HG03045 (cell line): ENCODE measurements around the gene GSTM5.
A peak's percentile ranks its signal among the peaks of the same experiment; 100 is the strongest.
"Not testable (repeated sequence)": the region's sequence is repeated elsewhere in the genome, so short reads cannot be mapped to it uniquely, and the experiment has no call there.

Experiments
- ATAC-seq: cut with Tn5 transposase; IDR thresholded peaks from one replicate; pipeline ENCODE4 v1.9.1; 2021; ENCODE audit warnings: mild to moderate bottlenecking, moderate library complexity; ENCODE audit not compliant: unreplicated experiment

GSTM5 gene

DNA sequence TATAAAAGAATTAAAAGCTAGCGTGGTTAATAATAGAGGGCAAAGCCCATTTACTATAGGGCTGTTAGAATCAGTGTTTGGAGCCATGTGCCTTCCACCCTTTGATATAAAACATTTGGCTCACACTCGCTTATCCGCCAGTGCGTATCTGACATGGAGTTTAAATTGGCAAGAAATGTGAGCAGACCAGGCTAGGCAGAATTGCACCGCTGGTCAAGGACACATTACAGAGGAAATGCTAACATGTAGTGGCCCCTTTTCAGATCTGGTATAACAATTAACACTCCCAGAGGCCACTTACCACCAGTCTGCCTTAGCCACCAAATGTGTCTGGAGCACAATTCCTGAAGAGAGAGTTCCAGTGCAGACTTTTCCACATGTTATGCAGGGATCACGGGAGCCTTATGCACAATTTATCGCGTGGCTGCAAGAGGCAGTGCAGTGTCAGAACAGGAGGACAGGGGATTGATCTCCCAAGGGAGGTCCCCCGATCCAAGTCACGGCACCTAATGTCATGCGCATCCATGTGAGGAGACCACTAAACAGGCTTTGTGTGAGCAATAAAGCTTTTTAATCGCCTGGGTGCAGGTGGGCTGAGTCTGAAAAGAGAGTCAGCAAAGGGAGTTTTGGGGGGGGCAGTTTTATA lies 14.8 kb downstream of the GSTM5 start:
- ATAC-seq, result no peak

DNA sequence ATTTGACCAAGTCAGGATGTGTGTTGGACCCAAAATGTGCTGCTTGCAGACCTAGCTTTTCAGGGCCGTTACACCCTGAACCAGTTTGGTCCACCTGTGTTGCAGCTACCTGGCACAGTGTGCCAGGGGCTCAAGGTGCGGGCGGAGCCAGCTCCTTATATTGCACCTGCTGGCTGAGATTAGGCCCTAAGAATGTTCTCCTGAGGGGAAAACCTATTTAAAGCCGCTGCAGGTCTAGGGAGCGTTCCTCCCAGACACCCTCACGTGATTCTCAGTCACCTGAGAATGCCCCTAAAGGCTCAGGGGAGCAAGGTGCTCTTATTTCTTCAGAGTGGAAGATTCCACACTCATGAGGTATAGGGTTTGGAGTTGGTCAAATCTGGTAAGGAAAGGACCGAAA lies 16.8 kb downstream of the GSTM5 start:
- ATAC-seq, result no peak

DNA sequence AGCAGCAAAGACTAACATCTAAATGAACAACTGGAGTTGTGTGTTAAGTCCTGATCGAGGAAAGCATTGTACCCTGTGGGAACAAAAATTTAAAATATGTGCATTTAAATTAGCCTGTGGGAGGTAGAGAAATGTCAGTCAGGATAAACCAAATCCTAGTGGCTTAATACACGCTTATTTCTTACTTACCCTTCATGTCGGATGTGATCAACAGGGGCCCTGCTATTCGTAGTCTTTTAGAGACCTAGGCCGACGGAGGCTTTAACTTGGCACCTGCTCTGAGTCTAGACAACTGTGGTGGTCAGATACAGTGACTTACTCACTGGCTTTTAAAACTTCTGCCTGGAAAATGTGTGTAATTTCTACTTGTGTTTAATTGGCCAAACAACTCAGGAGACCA lies 18.6 kb downstream of the GSTM5 start:
- no peak for ATAC-seq

DNA sequence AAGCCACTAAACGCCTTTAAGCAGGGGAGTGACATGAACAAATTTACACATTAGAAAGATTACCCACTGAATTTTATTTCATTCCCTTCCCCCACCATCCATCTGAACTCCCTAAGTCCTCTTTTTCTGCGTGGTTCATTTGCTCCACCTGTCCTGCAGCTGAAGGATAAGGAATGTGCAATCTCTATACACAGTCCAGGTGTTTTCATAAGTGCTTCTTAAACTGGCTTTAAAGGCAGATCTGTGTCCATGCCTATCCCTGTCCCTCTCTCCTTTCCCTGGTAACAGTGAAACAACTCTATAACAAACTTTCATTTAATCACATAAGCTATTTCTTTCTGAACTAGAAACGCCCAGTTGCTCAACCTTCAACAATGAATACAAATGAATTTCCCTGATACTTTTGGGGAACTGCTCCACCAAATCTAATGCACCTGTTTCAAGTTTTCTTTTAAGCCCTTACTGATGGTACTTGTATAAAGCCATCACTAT lies 20.4 kb downstream of the GSTM5 start:
- no peak for ATAC-seq

DNA sequence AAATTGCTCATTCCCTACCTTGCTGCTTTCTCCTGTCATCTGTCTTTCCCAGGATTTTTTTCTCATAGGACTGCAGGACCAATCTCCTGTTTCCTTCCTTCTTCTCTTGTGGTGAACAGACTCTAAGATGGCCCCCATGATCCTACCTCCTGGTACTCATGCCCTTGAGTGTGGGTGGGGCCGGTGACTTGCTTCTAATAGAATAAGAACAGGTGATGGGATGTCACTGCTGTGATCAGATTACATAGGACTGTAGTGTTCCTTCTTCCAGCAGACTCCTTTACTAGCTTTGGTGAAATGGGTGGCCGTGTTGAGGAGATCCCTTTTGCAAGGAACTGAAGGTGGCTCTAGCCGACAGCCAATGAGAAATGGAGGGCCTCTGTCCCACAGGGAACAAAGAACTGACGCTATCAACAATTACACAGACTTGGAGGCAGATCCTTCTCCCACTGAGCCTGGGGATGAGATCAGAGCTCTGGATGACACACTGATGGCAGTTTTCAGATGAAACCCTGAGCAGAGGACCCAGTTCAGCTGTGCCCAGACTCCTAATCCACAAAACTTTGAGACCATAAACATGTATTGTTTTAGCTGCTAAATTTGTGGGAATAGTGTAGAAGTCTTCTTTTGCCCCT lies 21.3 kb downstream of the GSTM5 start:
- ATAC-seq, result no peak

DNA sequence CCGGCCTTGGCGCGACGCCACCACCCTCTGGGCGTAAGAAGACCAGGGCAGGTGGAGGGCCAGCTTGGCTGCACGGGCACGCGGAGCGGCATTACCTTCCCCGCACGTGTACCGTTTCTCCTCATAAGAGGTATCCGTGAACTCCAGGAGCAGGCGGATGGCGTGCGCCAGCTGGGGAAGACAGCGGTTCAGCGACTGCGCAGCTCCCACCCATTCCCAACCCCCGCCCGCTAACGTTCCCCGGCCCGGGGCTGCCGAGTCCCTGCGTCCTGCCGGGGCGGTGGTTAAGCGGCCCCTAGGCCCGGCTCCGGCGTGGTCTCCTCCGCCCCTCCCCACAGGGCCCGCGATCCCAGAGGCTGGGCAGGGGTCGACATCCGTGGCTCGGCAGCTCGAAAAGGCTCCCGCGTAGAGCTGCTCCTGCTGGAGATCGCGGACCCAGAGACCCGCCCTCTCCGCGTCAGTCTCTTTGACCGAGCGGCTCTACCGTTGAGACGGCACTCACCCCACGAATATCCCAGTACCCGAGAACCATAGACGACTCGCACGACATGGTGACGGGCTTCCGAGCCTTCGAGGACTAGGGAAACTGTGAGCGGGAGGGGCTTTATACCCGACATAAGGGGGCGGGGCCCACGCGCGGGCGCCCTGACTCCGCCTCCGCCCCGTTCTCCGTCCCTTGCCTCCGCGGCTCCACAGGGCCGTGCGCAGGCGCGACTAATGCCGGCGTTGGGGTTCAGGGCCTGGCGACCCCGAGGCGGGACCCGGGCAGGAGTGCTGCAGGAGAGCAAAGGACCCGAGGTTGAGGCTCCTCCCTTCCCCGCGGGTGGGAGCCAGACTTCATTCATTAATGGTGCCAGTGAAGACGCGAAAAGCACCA lies 27.9 kb downstream of the GSTM5 start:
- peak; percentile 92 for ATAC-seq

DNA sequence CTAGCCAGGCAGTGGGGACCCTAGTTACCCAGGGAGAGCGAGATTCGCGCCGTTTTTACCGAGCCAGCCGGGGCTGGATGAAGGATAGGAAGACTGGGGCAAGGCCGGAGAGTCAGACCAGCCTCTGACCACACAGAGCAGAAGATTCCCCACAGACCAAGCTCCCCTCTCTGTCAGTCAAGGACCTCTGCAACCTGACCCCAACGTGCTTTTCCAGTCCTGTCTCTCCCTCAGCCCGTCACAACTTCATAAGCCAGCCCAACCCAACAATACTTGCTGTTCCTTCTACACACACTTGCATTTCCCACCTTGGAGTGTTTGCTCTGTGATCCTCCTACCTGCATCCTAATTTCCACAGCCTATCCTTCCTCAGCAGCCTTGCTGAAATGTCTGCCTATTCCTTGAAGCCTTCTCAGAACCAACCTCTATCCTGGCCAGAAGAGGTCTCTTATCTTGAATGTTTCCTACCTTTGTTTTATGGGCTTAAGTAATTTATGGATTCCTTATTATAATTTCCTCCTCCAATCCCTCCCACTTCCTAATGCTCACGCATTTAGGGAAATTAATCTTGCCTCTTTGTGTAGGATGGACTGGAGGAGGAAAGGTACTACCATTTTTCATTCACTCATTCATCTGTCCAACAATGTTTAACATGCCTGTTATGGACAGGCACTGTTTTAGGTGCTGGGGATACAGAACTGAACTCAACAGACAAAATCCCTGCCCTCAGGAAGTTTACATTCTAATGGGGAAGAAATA lies 28.7 kb downstream of the GSTM5 start, which contains the start of gene GSTM3:
Gene GSTM3, minus strand, starts transcription at position 424 of the 759 bp plus-strand sequence. CDS start 751 bp downstream, outside the sequence.
- ATAC-seq, result no peak

DNA sequence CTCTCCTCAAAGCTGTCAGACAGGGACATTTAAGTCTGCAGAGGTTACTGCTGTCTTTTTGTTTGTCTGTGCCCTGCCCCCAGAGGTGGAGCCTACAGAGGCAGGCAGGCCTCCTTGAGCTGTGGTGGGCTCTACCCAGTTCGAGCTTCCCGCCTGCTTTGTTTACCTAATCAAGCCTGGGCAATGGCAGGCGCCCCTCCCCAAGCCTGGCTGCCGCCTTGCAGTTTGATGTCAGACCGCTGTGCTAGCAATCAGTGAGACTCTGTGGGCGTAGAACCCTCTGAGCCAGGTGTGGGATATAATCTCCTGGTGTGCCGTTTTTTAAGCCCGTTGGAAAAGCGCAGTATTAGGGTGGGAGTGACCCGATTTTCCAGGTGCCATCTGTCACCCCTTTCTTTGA lies 36.3 kb downstream of the GSTM5 start:
- ATAC-seq, result not testable (repeated sequence)

DNA sequence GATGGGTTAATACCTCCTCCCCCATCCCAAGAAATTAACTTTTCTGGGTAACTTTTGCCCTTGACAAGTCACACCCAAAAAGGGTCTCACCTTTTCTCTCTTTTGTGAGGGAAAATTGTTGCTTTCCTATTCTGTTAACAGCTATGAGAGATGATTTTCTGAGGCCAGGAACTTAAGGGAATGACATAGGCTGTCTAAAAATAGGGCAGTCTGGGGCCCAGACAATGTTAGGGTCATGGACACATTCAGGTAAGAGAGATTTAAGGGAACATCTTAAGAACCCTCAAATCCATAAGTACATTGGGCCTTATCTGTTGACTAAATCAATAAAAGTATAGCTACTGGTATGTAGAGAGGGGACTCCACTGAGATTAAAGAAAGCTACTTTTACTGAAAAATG lies 37.2 kb downstream of the GSTM5 start:
- ATAC-seq, result no peak

DNA sequence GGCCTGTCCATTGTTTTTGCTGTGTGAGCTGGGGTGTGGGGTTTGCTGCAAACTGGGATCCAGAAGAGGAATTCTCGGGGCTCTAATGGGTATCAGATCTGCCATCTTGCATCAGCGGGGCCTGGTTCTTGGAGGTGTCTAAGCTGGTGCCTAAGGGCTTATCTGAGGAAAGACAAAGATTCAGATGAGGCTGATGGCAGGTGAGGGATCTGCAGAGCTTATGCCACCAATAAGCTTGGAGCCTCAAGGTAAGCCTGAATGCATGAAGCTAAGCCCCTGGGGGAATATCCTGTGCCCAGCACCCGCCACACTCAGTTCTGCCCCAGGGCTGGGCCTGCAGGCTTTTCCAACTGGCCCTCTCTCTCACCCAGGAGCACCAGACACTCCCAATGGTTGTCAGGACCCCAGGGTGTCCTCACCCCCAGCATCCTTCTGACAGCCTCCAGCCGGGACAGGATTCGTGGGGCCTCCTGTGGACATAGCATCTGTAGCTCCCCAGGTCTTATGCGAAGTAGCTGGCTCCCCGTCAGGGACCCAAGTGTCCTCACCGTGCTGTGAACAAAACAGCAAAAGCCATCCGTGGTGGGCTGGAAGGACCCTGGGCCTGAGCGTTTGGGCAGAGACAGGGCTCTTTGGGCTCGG lies 38.3 kb downstream of the GSTM5 start:
- no peak for ATAC-seq

DNA sequence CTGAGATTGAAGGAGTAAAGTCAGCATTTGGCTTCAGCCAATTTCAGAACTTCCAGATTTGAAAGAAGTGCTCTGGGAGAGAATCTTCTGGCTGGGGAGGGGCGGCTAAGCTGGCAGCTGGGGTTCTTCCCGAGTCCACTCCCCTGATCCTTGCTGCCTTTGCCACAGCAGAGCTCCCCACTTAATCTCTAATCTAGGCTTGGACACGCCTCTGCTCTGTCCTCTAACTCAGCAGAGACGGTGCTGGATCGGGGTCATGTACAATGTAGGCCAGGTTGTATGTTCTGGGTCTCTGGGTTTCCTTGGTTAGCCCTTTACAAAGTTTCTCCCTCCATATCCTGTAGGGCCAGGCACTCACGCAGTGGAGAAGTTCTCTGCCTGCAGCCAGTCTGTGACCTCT lies 38.9 kb downstream of the GSTM5 start:
- ATAC-seq, result no peak

DNA sequence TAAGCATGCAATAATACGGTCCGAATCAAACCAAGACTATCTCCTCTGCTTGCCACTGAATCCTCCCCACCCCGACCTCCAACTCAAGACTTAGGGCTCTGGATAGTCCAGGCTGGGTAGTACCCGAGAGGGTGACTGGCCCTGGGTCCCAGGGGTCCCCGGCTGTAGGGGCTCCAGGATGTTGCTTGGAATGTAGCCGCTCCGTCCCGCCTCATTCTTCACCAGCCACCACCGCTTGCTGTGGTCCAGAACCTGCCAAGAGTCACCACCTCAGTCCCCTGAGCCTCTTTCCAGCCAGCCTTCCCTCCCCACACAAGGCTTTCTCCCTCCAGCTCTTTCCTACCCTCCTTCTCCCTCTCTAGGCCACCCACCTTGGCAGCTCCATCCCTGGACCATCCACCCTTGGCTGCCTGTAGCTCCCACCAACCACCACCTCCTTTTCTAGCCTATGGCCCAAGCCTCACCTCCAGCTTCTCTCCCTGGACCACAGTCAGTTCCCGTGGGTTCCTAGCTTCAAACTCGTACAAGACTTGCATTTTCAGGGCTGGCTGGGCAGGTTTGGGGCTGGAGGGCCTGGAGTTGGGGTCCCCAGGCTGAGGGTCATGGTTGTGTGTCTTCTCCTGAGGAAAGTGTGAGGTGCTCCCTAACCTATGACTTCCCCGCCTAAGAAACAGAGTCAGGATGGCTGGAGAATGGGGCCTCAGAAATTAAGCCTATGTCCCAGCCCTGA lies 39.6 kb downstream of the GSTM5 start:
- no peak for ATAC-seq

DNA sequence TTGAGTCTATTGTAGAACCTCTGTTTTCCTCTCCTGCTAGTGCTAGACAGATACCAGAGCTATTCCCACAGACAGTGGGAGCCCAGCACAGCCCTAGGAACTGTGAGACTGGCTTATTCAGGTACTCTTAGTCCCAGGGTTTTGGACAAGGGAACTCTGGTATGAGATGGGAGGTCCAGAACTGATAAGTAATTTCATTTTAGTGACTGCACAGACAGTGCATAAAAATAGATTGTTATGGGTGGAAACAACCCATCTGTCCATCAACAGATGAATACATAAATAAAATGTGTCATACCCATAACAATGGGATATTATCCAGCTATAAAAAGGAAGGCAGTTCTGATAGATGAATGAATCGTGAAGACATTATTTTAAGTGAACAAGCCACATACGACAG lies 42.7 kb downstream of the GSTM5 start:
- no peak for ATAC-seq

DNA sequence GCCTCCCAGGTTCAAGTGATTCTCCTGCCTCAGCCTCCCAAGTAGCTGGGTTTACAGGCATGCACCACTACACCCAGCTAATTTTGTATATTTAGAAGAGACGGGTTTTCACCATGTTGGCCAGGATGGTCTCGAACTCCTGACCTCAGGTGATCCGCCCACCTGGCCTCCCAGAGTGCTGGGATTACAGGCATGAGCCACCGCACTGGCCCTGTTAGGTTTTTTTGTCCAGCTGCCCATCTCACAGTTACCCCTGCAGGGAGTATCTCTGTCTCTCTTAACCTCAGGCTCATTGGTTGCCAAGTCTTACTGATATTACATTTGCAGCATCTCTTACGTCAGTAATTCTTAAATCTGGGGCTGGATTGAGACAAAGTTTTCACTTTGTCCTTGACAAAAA lies 44.3 kb downstream of the GSTM5 start:
- ATAC-seq, result not testable (repeated sequence)

DNA sequence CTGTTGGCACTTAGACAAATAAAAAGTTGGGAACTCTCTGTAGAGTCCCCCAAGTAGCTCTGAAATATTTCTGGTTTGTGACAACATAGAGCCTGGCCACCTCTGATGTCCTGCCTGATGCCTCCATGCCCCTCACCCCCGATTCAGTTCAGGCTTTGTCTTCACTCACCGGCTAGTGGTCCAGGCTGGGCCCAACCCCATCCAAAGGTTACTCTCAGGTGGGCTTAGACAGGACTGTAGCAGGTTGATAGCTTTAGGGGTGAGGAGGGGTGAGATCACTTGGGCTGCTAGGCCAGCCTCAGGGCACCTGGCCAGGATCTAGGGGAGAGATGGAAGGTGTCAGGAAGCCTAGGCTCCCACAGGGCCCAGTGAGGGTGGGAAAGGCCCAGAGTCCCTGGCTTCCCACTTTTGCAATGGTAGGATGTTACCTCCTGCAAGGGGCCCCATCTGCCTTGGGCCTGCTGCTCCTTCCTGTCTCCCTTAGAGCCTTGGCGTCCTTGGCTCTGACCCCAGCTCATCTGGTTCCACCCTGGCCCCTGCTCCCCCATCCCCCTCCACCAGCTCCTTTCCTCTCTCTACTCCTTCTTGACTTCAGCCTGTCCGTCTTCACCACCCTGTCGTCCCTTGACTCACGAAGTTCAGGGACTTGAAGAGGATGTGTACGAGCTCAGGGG lies 44.9 kb downstream of the GSTM5 start:
- ATAC-seq, result no peak

DNA sequence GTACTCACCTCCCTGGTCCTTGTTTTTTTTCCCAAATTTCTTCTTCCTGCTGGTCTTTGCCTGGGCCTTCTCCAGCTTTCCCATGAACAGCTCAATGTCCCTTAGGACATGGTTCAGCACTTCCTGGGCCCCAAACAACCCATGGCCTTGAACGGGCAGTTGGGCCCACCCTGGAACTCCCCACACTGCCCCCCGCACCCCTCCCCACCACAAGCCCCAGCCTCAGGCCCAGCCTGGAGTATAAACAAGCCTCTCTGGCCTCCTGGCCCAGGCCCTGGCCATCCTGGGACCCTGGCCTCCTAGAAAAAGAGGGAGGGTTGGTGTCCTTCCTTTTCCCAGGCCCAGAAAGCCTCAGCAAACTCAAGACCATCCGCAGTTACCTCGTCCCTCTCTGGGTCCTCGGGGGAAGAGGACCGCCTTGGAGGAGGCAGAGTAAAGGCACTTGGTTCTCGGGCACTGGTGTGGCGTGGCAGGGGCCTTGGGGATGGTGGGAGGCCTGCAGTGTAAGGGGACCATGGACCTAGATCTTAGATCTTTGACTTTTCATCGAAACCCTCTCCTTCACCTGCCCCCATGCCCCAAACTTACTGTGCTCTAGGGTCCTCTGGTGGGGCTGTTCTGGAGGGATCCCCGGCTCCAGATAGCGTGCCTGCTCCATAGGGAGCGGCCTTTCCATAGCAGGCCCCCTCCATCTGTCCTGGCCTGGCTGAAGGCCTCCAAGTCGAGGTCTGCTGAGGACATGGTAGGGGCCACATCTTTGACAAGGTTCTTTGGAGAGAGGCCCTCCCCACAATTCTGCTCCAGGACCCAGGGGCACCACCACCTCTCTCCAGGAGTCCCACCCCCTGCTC lies 46.1 kb downstream of the GSTM5 start:
- no peak for ATAC-seq

DNA sequence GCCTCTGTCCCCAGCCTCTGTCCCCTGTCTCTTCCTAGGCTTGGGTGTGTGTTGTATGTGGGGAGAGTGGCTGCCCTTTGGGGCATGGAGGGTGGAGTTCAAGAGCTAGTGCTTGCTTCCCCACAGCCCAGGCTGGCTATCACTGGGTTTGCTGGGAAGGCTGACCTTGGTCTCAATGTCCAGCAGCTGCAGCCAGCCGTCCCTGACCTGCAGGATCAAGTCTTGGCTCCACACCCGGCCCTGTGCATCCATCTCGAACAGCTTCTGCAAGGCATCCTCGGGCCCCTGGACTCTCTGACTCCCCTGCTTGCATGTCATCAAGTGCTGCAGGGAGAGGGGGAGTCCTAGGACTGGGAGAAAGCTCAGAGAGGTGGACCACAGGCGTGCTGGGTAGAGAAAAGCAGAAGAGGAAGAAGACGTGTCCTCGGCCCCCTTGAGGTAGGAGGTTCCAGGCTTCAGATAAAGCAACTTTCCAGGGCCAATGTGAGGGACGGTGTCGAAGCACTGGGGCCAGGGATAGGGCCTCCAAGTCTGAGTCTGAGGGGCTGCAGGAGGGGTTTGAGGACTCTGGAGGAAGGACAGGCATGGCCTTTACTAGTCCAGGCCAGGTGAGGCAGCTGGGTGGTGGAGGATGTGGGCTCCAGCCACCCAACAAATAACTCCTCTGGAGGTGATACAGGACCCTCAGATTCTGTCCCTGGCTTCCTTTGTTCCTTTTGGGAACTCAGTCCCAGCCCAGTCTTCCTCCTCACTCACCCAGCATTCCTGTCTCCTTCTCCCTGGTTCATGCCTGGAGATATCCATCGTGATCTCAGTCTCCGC lies 47.7 kb downstream of the GSTM5 start:
- no peak for ATAC-seq
